HG02642 (cell line): ENCODE results near the gene ONECUT2.
A peak's percentile ranks its signal among the peaks of the same experiment; 100 is the strongest.

Source experiments
- ATAC-seq: cut with Tn5 transposase; IDR thresholded peaks from one replicate; pipeline ENCODE4 v1.9.1; 2021; ENCODE audit warnings: mild to moderate bottlenecking; ENCODE audit not compliant: unreplicated experiment, poor library complexity

ONECUT2 gene

DNA sequence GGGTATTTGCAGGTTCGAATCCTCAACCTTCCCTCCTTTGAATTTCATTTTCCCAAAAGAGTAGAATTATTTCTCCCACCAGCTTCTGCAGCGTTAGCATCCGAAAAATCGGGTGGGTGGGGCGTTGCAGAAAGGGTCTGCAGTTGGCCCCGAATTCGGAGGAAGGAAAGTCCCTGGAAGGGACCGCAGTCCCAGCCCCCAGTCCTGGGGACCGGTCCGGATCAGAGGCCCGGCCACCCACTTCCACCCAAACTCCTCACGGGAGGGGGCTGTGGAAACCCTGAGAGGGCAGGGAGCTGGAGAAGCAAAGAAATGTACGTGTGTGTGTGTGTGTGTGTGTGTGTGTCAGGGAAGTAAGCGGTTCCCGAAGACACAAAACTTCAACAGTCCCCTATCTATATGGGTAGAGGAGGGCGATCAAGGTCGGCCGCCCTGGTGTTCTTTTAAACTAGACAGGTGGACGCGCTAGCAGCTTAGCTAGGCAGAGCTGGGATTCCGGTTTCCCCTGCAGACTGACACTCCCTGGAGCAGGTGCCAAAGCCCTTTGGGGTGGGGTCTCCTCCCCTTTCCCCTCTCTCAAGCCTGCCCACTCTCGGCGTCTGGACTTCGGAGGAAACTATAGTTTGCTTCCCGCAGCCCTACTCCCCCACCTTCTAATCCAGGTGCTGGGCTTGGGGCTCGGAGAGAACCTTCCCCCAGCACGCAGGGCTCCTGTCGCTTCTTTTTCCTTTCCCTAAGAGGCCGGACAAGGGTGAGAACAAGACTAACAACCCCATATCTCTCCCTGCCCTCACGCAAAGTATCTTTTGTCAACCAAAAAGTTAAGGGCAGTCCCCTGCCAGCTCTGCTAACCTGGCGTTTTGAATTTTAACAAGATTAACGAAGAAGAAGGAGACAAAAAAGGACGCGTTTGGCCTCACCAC, 4.8 kb upstream of the ONECUT2 start:
- no peak for ATAC-seq

DNA sequence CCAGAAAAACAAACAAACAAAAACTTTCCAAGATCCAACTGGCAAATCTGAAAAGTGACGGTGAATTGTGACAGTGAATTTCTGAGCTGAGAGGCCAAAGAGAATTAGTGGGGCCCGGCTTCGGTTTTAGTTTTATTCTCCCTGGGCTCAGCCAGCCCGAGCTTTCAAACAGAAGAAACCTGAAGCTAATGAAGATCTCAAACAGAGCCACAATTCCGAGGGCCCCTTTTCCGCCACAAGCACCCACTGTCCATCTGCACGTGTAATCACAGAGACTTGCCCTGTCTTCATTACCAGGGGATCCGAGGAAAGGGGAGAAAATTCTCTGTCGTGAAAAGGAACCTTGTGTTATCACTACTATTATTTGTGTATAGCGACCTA, 4.2 kb upstream of the ONECUT2 start:
- no peak for ATAC-seq

DNA sequence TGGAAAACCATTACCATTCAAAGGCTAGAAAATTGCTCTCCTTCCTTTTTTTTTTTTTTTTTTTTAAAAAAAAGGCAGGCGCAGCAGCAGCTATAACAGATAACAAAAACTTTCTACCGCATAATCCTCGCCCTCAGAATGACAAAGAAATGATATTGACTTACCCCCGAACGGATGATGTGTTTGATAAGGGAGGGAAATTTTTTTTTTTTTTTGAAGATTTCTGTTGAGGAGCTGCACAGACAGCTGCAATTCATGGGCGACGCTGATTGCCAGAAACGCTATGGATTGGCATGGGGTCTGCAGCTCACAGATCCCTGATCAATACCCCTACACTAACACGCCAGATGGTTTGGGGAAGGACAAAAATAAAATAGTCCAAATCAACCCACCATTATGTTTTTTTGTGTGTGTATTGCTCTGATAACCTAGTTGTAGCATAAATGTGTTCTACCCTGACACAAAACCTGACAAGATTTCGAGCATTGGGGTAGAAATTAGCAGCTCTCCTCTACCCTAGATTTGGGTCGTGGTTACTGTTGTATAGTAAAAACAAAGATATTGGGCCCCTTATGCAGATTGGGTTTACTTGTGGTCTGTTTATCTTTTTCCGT, 3.6 kb upstream of the ONECUT2 start:
- no peak for ATAC-seq

DNA sequence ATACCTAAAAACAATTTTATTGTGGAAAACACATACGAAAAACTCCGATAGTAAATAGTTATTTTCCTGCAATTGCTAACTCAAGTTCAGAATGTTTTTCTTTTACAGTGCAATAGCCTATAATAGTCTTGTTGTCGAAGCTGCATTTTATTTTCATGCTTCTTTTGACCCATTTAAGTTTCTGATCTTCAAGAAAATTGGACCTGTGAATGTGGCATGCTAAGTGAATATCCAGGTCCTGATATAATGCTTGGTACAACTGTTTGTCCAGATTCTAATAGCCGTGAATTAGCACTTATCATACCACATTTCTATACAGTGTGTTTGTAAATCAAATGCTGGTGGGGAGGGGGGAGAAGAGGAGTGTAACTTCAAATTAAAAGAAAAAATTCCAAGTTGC, 3.0 kb upstream of the ONECUT2 start:
- no peak for ATAC-seq

DNA sequence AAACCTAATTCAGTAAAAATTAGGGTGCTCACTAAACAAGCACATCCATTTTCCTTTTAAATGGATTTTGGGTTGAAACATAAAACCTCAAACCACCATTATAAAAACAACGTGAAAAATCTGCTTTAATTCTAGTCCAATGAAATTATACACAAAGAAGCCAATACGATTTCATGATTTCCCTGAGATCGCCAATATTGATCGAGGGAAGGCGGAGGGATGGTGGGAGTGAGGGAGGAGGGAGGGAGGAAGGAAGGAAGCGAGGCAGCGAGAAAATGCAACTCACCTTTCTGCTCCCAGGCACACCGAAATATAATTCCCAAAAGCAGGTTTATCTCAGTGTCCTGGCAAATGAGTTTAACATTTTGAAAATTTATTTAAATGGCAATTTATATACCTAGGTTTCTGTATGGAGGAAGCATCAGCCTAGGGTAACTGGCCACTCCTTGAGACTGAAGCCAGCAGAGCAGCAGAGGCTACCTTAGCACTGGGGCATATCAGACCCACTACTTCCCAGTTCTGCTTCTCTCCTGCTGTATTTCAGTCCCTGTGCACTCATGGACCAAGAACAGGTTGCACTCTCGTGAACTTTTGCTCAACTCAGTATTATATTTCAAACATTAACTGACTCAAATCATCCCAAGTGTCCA, 2.3 kb upstream of the ONECUT2 start:
- ATAC-seq: no peak

DNA sequence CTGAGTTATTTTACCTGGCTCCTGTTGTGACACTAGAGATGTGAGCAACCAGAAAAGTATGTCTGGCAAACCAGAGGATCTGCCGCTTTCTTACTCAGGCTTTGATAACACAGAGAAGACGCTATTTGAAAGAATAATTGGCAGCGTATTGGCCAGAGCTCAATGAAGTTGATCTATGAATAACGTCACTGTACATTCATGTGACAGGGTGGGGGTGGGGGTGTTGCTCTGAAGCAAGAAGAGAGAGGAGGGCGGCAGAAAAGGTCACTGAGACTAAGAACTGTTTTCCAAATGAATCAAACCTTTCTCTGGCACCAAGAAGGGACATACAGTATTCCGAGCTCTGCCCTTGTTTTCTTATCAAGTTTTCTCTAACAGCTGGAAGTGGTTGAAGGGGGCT, 1.7 kb upstream of the ONECUT2 start:
- ATAC-seq: no peak

DNA sequence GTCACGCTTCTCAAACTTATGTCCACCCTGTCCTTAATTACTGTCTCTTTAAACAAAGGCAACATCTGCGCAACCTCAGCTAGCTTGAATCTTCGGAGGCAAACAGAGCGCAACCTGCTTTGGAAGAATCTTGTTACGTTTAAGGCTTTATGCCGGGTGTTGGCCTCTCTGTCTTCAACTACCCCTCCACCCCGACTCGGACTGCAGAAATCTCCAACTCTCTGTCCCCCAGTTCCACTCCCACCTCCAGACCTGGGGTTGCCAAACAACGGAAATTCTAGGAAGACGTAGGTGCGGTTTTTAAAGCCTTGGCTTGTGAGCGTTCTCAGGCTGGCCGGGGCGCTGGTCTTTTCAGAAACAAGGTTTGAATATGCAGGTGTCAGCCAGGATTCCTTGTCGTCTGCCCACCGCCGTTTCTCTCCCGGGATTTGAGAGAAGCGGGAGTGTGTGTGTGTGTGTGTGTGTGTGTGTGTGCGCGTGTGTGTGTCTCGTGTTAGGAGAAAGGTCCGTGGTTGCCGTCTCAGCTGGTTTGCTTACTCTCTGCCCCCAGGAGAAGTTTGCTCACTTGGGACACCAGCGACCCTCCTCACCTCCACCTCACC, 1.1 kb upstream of the ONECUT2 start:
- ATAC-seq: no peak

DNA sequence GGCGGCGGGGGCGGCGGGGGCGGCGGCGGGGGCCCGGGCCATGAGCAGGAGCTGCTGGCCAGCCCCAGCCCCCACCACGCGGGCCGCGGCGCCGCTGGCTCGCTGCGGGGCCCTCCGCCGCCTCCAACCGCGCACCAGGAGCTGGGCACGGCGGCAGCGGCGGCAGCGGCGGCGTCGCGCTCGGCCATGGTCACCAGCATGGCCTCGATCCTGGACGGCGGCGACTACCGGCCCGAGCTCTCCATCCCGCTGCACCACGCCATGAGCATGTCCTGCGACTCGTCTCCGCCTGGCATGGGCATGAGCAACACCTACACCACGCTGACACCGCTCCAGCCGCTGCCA, 644 bp downstream of the ONECUT2 start:
- no peak for ATAC-seq

DNA sequence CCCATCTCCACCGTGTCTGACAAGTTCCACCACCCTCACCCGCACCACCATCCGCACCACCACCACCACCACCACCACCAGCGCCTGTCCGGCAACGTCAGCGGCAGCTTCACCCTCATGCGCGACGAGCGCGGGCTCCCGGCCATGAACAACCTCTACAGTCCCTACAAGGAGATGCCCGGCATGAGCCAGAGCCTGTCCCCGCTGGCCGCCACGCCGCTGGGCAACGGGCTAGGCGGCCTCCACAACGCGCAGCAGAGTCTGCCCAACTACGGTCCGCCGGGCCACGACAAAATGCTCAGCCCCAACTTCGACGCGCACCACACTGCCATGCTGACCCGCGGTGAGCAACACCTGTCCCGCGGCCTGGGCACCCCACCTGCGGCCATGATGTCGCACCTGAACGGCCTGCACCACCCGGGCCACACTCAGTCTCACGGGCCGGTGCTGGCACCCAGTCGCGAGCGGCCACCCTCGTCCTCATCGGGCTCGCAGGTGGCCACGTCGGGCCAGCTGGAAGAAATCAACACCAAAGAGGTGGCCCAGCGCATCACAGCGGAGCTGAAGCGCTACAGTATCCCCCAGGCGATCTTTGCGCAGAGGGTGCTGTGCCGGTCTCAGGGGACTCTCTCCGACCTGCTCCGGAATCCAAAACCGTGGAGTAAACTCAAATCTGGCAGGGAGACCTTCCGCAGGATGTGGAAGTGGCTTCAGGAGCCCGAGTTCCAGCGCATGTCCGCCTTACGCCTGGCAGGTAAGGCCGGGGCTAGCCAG, 1.2 kb downstream of the ONECUT2 start:
- no peak for ATAC-seq

DNA sequence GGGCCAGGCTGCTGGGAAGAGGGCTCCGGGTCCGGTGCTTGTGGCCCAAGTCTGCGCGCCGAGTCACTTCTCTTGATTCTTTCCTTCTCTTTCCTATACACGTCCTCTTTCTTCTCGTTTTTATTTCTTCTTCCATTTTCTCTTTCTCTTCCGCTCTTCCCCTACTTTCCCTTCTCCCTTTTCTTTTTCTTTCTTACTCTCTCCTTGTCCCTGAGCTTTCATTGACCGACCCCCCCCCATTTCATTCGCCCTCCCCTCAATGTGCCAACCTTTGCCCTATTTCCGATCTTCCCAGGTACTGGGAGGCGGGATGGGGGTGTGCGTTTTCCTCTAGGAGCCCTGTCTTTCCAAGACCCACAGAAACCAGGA, 1.8 kb downstream of the ONECUT2 start:
- ATAC-seq: no peak

DNA sequence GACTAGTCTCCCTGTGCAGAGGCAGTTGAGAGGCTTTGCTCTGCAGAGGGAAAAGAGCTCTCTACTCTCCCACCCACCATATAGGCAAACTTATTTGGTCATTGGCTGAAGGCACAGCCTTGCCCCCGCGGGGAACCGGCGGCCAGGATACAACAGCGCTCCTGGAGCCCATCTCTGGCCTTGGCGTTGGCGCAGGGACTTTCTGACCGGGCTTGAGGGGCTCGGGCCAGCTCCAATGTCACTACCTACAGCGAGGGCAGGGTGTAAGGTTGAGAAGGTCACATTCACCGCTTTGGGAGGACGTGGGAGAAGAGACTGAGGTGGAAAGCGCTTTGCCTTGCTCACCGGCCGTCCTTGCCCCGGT, 2.2 kb downstream of the ONECUT2 start:
- ATAC-seq: no peak

DNA sequence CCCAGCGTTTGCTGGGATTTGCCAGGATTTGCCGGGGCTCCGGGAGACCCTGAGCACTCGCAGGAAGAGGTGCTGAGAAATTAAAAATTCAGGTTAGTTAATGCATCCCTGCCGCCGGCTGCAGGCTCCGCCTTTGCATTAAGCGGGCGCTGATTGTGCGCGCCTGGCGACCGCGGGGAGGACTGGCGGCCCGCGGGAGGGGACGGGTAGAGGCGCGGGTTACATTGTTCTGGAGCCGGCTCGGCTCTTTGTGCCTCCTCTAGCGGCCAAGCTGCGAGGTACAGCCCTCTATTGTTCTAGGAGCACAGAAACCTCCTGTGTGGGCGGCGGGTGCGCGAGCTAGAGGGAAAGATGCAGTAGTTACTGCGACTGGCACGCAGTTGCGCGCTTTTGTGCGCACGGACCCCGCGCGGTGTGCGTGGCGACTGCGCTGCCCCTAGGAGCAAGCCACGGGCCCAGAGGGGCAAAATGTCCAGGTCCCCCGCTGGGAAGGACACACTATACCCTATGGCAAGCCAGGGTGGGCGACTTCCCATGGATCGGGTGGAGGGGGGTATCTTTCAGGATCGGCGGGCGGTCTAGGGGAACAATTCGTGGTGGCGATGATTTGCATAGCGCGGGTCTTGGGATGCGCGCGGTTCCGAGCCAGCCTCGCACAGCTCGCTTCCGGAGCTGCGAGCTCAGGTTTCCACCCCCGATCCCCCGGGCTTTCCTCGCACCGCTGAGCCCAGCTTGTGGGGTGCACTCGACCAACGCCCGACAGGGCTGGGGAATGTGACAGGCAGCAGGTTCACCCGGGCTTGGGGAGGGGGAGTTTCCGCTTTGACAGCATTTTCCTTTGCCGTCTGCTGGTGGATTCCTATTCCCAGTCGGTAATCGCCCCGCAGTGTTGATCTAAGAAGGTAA, 2.8 kb downstream of the ONECUT2 start:
- ATAC-seq: peak; percentile 36

DNA sequence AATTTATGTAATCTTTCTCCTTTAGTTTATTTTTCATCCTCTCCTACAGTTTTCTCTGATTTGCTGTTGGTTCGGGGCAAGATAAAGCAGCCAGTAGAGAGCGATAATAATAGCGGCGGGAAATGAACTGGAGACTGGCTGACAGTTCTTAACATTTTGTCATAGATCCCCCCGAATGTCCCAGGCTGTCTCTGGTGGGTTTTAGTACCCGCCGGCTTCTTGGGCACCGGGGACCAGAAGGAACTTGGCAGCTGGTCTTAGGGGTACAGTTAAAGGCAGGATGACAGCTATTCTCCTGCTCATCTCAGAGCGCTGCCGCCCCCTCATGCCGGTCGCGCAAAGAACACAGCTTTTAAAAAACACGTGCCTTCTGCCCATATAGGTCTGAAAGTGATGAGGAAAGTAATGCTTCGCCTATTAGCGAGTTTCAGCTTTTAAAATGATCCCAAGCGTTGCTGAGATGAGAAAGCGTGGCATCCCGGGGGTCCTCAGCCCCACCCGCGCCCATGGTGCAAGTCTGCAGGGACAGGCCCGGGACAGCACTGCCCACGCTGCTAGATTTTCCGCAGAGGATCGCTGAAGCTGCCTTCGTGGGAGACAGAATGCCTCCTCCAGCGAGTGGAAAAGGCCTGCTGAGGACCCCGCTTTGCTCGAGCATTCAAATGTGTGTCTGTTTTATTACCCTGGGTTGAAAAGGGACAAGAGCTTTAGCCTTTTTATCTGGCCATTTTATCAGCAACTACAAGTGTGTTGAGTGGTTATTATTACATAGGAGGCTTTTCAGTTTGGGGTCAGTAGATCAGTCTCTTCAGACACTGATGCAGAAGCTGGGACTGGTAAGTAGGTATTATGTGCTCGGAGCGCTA, 3.8 kb downstream of the ONECUT2 start:
- no peak for ATAC-seq

DNA sequence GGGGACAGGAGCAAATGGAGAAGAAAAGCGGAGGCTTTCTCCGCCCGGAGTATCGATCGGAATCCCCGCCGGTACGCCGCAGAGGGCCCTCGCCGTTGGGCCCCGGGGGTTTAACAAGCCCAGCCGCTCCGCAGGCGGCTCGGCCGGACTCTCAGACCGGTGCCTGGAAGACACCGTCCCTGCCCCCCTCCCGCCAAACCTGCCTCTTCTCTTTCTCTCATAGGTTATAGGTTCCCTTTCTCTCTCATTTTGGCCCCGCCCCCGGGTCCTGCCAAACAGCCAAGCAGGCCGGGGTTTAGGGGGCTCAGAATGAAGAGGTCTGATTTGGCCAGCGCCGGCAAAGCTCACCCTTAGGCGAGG, 4.4 kb downstream of the ONECUT2 start:
- no peak for ATAC-seq

DNA sequence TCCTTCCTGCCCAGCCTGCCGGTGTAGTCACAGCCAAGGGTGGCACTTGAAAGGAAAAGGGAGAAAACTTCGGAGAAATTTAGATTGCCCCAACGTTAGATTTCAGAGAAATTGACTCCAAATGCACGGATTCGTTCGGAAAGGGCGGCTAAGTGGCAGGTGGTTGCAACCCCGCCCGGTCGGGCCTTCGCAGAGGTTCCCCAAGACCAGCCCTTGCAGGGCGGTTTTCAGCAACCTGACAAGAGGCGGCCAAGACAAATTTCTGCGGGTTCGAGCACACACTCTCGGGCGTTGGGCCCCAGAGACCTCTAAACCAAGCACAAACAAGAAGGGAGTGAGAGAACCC, 4.8 kb downstream of the ONECUT2 start:
- ATAC-seq: no peak

DNA sequence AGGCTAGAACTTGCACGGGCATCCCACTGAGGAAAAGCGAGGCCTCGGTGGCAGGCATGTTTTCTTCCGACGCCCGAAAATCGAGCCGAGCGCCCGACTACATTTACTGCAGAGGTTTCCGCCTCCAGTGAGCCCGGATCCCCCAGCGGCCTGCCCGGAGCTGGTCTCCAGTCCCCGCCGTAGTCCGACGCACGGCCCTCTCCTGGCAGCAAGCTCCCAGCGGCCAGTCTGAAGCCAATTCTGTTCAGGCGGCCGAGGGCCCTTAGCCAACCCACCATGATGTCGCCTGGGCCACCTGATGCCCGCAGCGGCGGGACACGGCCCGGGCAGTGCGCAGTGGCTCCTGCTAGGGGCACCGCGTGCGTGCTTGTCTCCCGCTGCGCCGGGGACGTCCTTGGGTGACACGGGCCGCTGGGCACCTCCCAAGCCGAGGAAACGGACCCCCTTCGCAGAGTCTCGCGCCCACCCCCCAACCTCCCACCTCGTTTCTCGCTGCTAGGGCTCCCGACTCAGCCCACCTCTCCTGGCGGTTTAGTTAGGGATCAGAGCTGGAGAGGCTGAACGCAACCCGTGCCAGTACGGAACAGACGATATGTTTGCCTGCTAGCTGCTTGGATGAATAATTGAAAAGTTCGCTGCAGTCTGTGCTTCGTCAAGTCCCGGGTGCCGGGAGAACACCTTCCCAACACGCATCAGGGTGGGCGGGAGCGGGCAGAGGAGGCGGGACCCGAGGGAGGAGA, 5.3 kb downstream of the ONECUT2 start:
- no peak for ATAC-seq

DNA sequence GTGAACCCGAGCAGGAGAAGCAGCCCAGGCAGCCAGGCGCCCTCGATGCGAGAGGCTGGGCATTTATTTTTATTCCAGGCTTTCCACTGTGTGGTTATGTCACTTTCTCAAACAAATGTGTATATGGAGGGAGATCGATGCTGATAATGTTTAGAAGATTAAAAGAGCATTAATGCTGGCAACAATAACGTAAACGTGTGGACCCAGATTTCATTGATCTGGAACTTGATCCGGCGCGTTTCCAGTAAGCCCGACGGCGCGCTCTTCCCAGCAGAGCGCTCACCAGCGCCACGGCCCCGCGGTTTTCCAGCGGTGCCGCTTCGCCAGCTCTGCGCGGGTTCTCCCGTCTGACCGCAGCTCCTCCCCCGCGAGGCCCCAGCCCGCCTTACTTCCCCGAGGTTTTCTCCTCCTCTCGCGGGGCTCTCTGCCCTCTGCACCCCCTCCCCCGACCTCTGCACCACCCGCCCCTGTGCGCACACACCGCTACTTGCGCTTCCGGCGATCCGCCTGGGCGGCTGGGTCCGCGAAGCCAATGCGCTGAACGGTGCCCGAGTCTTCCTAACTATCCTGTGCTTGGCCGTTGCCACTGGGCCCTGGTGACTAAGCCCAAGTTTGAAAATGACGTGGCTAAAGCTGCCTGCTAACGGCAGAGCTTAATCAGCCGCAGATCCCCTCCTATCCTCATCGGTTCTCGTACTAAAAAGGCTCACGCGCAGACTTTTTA, 6.1 kb downstream of the ONECUT2 start:
- ATAC-seq: no peak

DNA sequence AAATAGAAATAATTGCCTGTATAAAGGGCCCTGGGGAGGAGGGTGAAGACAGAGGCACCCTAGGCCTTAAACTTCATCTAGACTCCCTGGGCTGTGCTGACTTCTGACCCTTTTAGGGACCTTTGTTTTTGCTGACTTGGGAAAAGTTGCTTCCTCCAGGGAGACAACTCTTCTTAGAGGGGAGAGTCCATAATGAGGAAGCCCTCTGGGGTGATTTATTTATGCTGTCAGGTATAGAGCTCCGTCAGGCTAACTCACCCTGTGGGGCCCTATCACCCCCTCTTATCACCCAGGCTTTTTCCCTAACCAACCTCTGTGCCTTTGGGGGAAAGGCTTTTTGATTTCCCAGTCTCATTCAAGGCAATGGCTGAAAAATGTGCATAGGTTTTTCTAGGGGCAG, 8.1 kb downstream of the ONECUT2 start:
- no peak for ATAC-seq
